OCI-LY7 (cell line): ENCODE measurements around the gene RAB11FIP4. TPM values are rescaled to one million over a fixed set of nuclear protein-coding genes. Genes with fewer than 3 reads are reported as not detected.

Experiments
- BruUV-seq: library from RNA; stranded (reverse); fragments of 400-500 nt; replicated peaks from 2 replicates; lab custom pipeline; 2021; lab: Mats Ljungman, UMichigan
- CTCF ChIA-PET: fragments of 300-600 bp; sonication (Branson Sonifier 250); formaldehyde crosslinking; loops from one replicate; lab custom pipeline; 2022; ENCODE audit warnings: antibody characterized with exemption; ENCODE audit not compliant: unreplicated experiment; lab: Charles Lee
- POLR2A ChIA-PET: fragments of 300-600 bp; sonication (Branson Sonifier 250); formaldehyde crosslinking; loops from one replicate; lab custom pipeline; 2022; ENCODE audit warnings: antibody characterized with exemption; lab: Charles Lee
- DNase-seq: peaks from one replicate; pipeline ENCODE4 v3.0.0-alpha.2; 2015; ENCODE audit warnings: low spot score
- H2AFZ ChIP-seq: fragments of 200-600 bp; sonication (generic), shearing (Covaris generic); 2 replicates; pipeline ENCODE4 v1.6.1; 2014; ENCODE audit warnings: mild to moderate bottlenecking, antibody characterized with exemption, low read length, moderate library complexity
- H3K27ac ChIP-seq: fragments of 200-600 bp; sonication (generic); 2 replicates; pipeline ENCODE4 v1.5.1; 2014; ENCODE audit warnings: mixed run types, low read depth, mild to moderate bottlenecking, moderate library complexity, low read length, inconsistent platforms; ENCODE audit not compliant: poor library complexity, severe bottlenecking
- H3K36me3 ChIP-seq: fragments of 200-600 bp; sonication (generic); 2 replicates; pipeline ENCODE4 v1.6.1; 2014; ENCODE audit warnings: mild to moderate bottlenecking, antibody characterized with exemption, low read length, moderate library complexity, mixed read lengths; ENCODE audit not compliant: insufficient read depth
- H3K4me1 ChIP-seq: fragments of 200-600 bp; sonication (generic); 2 replicates; pipeline ENCODE4 v1.5.1; 2014; ENCODE audit warnings: mild to moderate bottlenecking, low read length; ENCODE audit not compliant: insufficient read depth, poor library complexity, severe bottlenecking
- H3K4me2 ChIP-seq: fragments of 200-600 bp; sonication (generic); 2 replicates; pipeline ENCODE4 v1.6.1; 2014; ENCODE audit warnings: mild to moderate bottlenecking, low read length
- H3K4me3 ChIP-seq: fragments of 200-600 bp; sonication (generic); 2 replicates; pipeline ENCODE4 v1.5.1; 2014; ENCODE audit warnings: mild to moderate bottlenecking, low read depth, low read length; ENCODE audit not compliant: poor library complexity, severe bottlenecking
- H3K79me2 ChIP-seq: fragments of 200-600 bp; sonication (generic); 2 replicates; pipeline ENCODE4 v1.6.1; 2016; ENCODE audit warnings: low read depth, mild to moderate bottlenecking, low read length, moderate library complexity, mixed read lengths; ENCODE audit not compliant: insufficient read depth
- H3K9me2 ChIP-seq: fragments of 200-600 bp; sonication (generic); 2 replicates; pipeline ENCODE4 v1.6.1; 2016; ENCODE audit warnings: mild to moderate bottlenecking, low read length, mixed read lengths; ENCODE audit not compliant: insufficient read depth
- H3K9me3 ChIP-seq: fragments of 200-600 bp; sonication (generic); 2 replicates; pipeline ENCODE4 v1.6.1; 2014; ENCODE audit warnings: mild to moderate bottlenecking, mixed run types, low read length, mixed read lengths
- H4K20me1 ChIP-seq: fragments of 200-600 bp; sonication (generic); 2 replicates; pipeline ENCODE4 v1.6.1; 2014; ENCODE audit warnings: mild to moderate bottlenecking, antibody characterized with exemption, low read length, moderate library complexity, mixed read lengths; ENCODE audit not compliant: insufficient read depth
- EZH2phosphoT487 ChIP-seq: fragments of 200-600 bp; sonication (generic); IDR thresholded peaks from 2 replicates; pipeline ENCODE4 v1.6.1; 2018; ENCODE audit warnings: low read depth, borderline replicate concordance, mild to moderate bottlenecking, mixed run types, antibody characterized with exemption, low read length, moderate library complexity, mixed read lengths
- intact Hi-C: fragments of 100-400 bp; cut with micrococcal nuclease; formaldehyde crosslinking; loops from one replicate; pipeline ENCODE4 v1.10.0; 2022; ENCODE audit not compliant: unreplicated experiment
- total RNA-seq, 2 experiments: library from RNA; depleted of rRNA in 1 of 2; stranded (reverse); fragments of >200 nt in 1 of 2; shearing (Covaris generic) in 1 of 2; gene quantifications; 2 replicates each; pipeline ENCODE4 v1.2.3, GENCODE V29; 2014 to 2022
- TF ChIP-seq, protein P1 (sequence below): fragments of 200-600 bp; sonication (generic); conservative IDR thresholded peaks from 2 replicates; pipeline ENCODE4 v1.5.1; 2014; ENCODE audit warnings: mild to moderate bottlenecking, antibody characterized with exemption, low read length, moderate library complexity, mixed read lengths

Gene RAB11FIP4
- total RNA-seq, 2 experiments from 2014 or later, result 5.8 to 15.0 TPM

DNA sequence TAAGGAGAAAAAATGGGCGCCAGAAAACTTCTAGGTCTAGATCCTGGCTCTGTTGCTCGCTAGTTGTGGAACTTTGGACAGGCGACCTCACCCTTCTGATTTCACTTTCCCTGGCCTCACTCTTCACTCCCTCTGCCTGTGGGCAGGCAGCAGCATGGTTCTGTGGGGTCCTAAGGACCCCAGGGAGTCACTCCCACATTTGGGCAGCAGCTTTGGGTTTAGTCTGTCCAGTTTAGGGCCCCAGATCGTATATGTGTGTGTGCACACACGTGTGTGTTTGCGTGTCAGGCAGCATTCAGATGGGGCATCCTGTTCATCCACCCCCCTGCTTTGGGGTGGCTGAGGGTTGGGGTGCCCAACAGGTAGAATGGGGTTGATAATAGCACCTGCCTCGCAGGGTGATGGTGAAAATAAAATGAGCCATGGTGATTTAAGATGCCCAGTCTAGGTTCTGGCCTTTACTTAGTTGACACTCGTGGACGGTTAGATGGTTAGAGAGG is 102.2 kb downstream of the RAB11FIP4 start:
- no peak for DNase-seq
- H3K79me2 ChIP-seq, result no peaks in the 10 kb centered on the region

GRCh38 chr17:31494259-31495021 is 103.0 kb downstream of the RAB11FIP4 start:
- Histone ChIP-seq H4K20me1 (peaks cover 1% of the 10 kb centered on the region; the same call in 1 of the 2 replicates), H3K9me3 (no peaks in the 10 kb centered on the region), H3K9me2 (no peaks in the 10 kb centered on the region), H3K4me1 (peaks cover 64% of the 10 kb centered on the region), H2AFZ (no peak overlapping the region), H3K27ac (peak overlapping the region; percentile 7), H3K4me2 (peak overlapping the region; percentile 58), H3K36me3 (no peaks in the 10 kb centered on the region), H3K79me2 (no peaks in the 10 kb centered on the region), H3K4me3 (no peak overlapping the region)
- ChIA-PET CTCF (interaction anchor here (0.7 to 1.5 kb wide), 2 partner anchors 15 to 41 kb away, joined by 3 to 11 read pairs; no protein-coding TSS in a partner anchor), POLR2A (interaction anchor here (0.6 to 1.3 kb wide), 3 partner anchors 14 to 503 kb away, joined by 3 to 4 read pairs (median 4); no protein-coding TSS in a partner anchor)
- BruUV-seq, result no TSS peak
- intact Hi-C loops, result no loop called here
- DNase-seq, result peak; percentile 46
- TF ChIP-seq EZH2phosphoT487, result no peak
- TF ChIP-seq, protein P1, sequence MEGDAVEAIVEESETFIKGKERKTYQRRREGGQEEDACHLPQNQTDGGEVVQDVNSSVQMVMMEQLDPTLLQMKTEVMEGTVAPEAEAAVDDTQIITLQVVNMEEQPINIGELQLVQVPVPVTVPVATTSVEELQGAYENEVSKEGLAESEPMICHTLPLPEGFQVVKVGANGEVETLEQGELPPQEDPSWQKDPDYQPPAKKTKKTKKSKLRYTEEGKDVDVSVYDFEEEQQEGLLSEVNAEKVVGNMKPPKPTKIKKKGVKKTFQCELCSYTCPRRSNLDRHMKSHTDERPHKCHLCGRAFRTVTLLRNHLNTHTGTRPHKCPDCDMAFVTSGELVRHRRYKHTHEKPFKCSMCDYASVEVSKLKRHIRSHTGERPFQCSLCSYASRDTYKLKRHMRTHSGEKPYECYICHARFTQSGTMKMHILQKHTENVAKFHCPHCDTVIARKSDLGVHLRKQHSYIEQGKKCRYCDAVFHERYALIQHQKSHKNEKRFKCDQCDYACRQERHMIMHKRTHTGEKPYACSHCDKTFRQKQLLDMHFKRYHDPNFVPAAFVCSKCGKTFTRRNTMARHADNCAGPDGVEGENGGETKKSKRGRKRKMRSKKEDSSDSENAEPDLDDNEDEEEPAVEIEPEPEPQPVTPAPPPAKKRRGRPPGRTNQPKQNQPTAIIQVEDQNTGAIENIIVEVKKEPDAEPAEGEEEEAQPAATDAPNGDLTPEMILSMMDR, result no peak

More for the DNA sequence above, 102.2 kb downstream of the RAB11FIP4 start:
- Histone ChIP-seq H3K36me3 (no peaks in the 10 kb centered on the region), H3K4me1 (peaks cover 72% of the 10 kb centered on the region), H3K27ac (no peak overlapping the region), H2AFZ (no peak overlapping the region), H3K9me2 (no peaks in the 10 kb centered on the region), H4K20me1 (peaks cover 7% of the 10 kb centered on the region; the same call in 1 of the 2 replicates), H3K4me3 (no peak overlapping the region), H3K4me2 (peak overlapping the region; percentile 58), H3K9me3 (no peaks in the 10 kb centered on the region)
- no peak for TF ChIP-seq EZH2phosphoT487
- TF ChIP-seq, protein P1, result no peak
- BruUV-seq, result no TSS peak
- ChIA-PET CTCF (interaction anchor here (0.6 kb wide), 1 partner anchor 248 kb away, joined by 3 read pairs; no protein-coding TSS in a partner anchor), POLR2A (interaction anchor here (0.6 to 1.6 kb wide), 4 partner anchors 7 to 100 kb away, joined by 3 read pairs; no protein-coding TSS in a partner anchor)
- intact Hi-C loops, result no loop called here
